GM18861 (cell line): Measurements from ENCODE around the gene GRP.

ENCODE experiments used
- ATAC-seq: cut with Tn5 transposase; IDR thresholded peaks from one replicate; pipeline ENCODE4 v1.9.1; 2021; ENCODE audit not compliant: unreplicated experiment

Gene GRP

GRCh38 chr18:59266886-59267502, 47.0 kb downstream of the GRP start:
- no peak for ATAC-seq

- no peak for ATAC-seq
These were observed 47.7 kb downstream of the GRP start for GRCh38 chr18:59267503-59268126.

- no peak for ATAC-seq
These were observed 48.3 kb downstream of the GRP start for GRCh38 chr18:59268127-59268720.

GRCh38 chr18:59268721-59269562, 49.0 kb downstream of the GRP start:
- ATAC-seq, result no peak

GRCh38 chr18:59269563-59270119, 49.7 kb downstream of the GRP start:
- no peak for ATAC-seq

GRCh38 chr18:59270689-59271257, 50.8 kb downstream of the GRP start:
- ATAC-seq, result no peak

GRCh38 chr18:59271606-59272220, 51.8 kb downstream of the GRP start:
- ATAC-seq, result no peak

GRCh38 chr18:59272221-59272888, 52.4 kb downstream of the GRP start:
- no peak for ATAC-seq

- ATAC-seq, result no peak
These were observed 53.2 kb downstream of the GRP start, which contains the start of gene RAX for GRCh38 chr18:59272891-59273758. Gene RAX, minus strand, starts transcription at chr18:59273454. Its CDS starts 248 bp downstream, at chr18:59273206.

GRCh38 chr18:59273759-59274532, 54.0 kb downstream of the GRP start:
- no peak for ATAC-seq

- ATAC-seq, result no peak
These were observed 54.6 kb downstream of the GRP start for GRCh38 chr18:59274533-59274928.

- no peak for ATAC-seq
These were observed 55.5 kb downstream of the GRP start for GRCh38 chr18:59275406-59275949.

- ATAC-seq, result no peak
These were observed 56.1 kb downstream of the GRP start for GRCh38 chr18:59276047-59276446.

GRCh38 chr18:59278793-59279192, 58.8 kb downstream of the GRP start:
- no peak for ATAC-seq

GRCh38 chr18:59279193-59279592, 59.2 kb downstream of the GRP start:
- no peak for ATAC-seq

- no peak for ATAC-seq
These were observed 59.8 kb downstream of the GRP start for GRCh38 chr18:59279722-59280121.
